Right atrium auricular region (tissue), 2 donors: Measurements from ENCODE around the gene IYD. TPM values are rescaled to one million over a fixed set of nuclear protein-coding genes. Genes with fewer than 3 reads are reported as not detected.

ENCODE experiments used
- DNase-seq: peaks from one replicate; pipeline ENCODE4 v3.0.0-alpha.2; 2019; ENCODE audit warnings: low spot score
- H3K27ac ChIP-seq, 2 donors: fragments of 200-600 bp; sonication (generic); 1 replicate in 1 of 2; 2 replicates in 1 of 2; pipeline ENCODE4 v1.5.1; 2016 to 2019
- H3K27me3 ChIP-seq, 2 donors: fragments of 200-600 bp; sonication (generic); one replicate each; pipeline versions ENCODE4 v1.5.1 to v1.6.0; 2017 to 2019
- H3K36me3 ChIP-seq: fragments of 200-600 bp; sonication (generic); one replicate; pipeline ENCODE4 v1.5.1; 2016
- H3K4me1 ChIP-seq, 2 donors: fragments of 200-600 bp; sonication (generic); one replicate each; pipeline versions ENCODE4 v1.5.1 to v1.6.0; 2017 to 2019
- H3K4me3 ChIP-seq, 2 donors: fragments of 200-600 bp; sonication (generic); 1 replicate in 1 of 2; 2 replicates in 1 of 2; pipeline ENCODE4 v1.5.1; 2017 to 2019; ENCODE audit warnings: mild to moderate bottlenecking in 1 of 2, moderate library complexity in 1 of 2
- H3K9me3 ChIP-seq, 2 donors: fragments of 200-600 bp; sonication (generic); one replicate each; pipeline ENCODE4 v1.5.1; 2019
- total RNA-seq, 2 donors: library from RNA; depleted of rRNA; stranded (reverse); fragments of >200 nt; gene quantifications; one replicate each; pipeline ENCODE4 v1.1.0, GENCODE V29; 2016
- TF ChIP-seq, protein P1 (sequence below), 2 donors: fragments of 200-600 bp; sonication (generic); IDR thresholded peaks; one replicate each; pipeline ENCODE4 v1.5.1; 2019; ENCODE audit warnings: antibody characterized with exemption in 2 of 2

IYD gene
- total RNA-seq, 2 donors from 2014 or later: not detected

DNA sequence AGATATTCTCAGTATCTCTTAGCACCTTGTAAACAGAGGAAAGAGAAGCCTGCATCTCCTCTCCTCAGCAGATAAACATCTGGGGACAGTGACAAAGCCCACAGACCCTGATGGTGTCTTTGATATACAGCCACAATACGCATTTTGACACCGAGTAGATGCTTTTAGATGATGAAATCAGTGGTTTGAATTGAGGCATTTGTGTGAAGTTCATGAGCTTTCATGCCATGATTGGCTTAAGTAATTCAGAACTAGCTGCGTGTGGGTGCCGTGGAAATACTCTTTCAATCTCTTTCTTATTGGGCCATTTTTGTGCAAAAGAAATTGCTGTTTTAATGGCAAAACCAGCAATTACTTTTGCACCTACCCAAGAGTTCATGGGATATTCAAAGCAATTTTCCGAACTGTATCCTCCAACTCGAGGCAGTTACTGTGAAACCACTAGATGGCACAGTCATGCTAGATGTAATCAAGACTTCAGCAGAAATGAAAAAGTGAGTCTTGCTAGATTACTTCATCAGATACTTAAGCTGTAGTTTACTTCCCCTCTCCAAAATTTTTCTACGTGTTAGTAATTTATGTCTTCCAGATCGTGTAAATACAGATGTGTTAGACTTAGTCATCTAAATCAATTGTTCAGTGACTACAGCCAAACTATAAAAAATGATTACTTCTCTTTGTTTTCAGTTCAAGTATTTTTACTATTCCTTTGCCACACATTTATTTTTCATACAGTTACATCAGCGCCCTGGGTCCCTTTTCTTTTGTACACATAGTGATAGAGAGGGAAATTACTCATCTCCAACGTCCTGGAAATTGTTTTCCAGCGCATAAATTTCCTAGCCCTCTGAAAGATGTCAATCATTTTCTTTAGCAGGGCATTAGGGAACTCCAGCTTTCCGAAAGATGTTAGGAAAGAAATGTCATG lies 49.4 kb downstream of the IYD start:
- Histone ChIP-seq H3K4me1 (no peaks in the 10 kb centered on the region), H3K4me3 (peak overlapping the region; percentile 31 to 44), H3K9me3 (no peaks in the 10 kb centered on the region), H3K27me3 (no peaks in the 10 kb centered on the region), H3K27ac (peak overlapping the region; percentile 70 to 71), H3K36me3 (no peaks in the 10 kb centered on the region)
- DNase-seq: no peak
- TF ChIP-seq, protein P1, sequence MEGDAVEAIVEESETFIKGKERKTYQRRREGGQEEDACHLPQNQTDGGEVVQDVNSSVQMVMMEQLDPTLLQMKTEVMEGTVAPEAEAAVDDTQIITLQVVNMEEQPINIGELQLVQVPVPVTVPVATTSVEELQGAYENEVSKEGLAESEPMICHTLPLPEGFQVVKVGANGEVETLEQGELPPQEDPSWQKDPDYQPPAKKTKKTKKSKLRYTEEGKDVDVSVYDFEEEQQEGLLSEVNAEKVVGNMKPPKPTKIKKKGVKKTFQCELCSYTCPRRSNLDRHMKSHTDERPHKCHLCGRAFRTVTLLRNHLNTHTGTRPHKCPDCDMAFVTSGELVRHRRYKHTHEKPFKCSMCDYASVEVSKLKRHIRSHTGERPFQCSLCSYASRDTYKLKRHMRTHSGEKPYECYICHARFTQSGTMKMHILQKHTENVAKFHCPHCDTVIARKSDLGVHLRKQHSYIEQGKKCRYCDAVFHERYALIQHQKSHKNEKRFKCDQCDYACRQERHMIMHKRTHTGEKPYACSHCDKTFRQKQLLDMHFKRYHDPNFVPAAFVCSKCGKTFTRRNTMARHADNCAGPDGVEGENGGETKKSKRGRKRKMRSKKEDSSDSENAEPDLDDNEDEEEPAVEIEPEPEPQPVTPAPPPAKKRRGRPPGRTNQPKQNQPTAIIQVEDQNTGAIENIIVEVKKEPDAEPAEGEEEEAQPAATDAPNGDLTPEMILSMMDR (IDR thresholded peaks at IDR 0.05): peak; percentile 60 to 81

DNA sequence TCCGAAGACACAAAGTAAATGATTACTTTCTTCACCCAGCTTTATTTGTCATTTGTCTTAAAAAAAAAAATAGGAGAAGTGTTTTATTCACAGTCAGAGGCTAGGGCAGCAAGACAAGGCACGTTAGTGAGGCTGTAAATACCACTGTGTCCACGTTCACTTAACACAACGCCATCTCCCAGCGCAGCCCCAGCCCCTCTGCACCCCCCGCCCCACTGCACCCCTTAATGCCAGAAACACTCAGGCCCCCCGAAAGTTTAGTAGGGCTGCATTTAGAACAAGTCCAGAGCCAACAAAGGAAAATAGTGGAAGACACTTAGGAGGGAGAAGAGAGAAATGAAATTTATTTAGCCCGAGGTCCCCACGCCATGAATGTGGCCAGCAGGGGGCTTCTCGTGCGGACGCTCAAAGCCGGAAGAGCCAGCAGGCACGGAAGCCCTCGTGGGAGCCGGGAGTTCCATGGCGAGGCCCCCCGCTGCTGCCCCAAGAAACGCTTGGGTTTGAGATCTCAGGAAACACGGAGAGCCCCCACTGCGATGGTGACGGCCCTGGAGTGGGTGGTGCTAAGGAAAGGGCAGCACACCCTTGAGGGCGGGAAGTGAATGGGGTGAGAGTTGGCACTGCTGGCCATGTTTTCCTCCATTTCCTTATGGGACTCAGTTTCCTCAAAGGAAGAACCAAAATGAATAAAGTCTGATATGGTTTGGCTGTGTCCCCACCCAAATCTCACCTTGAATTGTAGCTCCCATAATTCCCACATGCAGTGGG lies 50.2 kb downstream of the IYD start:
- H3K4me3 ChIP-seq: peak overlapping the region; percentile 31 to 44

DNA sequence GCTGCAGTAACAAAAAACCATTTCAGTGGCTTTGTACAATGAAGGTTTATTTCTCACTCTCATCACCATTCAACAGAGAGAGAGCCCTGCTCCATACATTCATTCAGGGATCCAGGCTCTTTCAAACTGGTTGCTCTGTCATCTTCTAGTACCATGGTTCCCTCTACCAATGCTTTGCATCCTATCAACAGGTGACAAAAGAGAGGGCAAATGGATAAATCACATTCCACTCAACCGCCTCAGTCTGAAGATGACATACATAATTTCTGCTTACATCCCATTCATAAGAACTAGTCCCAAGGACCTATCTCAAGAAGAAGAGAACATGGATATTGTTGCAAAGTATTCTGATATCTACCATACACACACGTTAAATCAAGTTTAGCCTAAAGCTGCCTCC lies 51.6 kb downstream of the IYD start:
- H3K27ac ChIP-seq: no peak overlapping the region

More for the DNA sequence above, 50.2 kb downstream of the IYD start:
- Histone ChIP-seq H3K9me3 (no peaks in the 10 kb centered on the region), H3K4me1 (no peaks in the 10 kb centered on the region), H3K36me3 (no peaks in the 10 kb centered on the region), H3K27ac (peak overlapping the region; percentile 70 to 71), H3K27me3 (no peaks in the 10 kb centered on the region)
- TF ChIP-seq, protein P1 (IDR thresholded peaks at IDR 0.05): peak; percentile 70 to 86
- DNase-seq: peak; percentile 76

DNA sequence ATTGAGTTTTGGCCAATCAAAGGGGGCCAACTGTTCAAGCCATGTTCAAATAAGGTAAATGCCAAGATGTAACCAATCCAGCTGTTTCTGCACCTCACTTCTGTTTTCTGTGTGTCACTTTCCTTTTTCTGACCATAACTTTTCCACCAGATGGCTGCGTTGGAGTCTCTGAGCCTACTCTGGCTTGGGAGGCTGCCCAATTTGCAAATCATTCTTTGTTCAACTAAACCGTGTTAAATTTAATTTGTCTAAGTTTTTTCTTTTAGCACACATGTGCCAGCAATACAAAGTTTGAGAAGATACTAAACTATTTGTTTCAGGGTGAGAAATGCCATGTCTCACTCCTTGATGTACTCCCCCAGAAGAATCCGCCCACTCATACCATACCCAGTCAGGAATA lies 52.1 kb downstream of the IYD start:
- Histone ChIP-seq H3K36me3 (no peaks in the 10 kb centered on the region), H3K27ac (no peak overlapping the region), H3K27me3 (no peaks in the 10 kb centered on the region), H3K4me1 (no peaks in the 10 kb centered on the region), H3K4me3 (no peak overlapping the region), H3K9me3 (no peaks in the 10 kb centered on the region)
- TF ChIP-seq, protein P1 (IDR thresholded peaks at IDR 0.05): no peak
- DNase-seq: no peak

More for the DNA sequence above, 51.6 kb downstream of the IYD start:
- DNase-seq: no peak
- Histone ChIP-seq H3K9me3 (no peaks in the 10 kb centered on the region), H3K36me3 (no peaks in the 10 kb centered on the region), H3K27me3 (no peaks in the 10 kb centered on the region), H3K4me3 (no peak overlapping the region), H3K4me1 (no peaks in the 10 kb centered on the region)
- TF ChIP-seq, protein P1 (IDR thresholded peaks at IDR 0.05): no peak

DNA sequence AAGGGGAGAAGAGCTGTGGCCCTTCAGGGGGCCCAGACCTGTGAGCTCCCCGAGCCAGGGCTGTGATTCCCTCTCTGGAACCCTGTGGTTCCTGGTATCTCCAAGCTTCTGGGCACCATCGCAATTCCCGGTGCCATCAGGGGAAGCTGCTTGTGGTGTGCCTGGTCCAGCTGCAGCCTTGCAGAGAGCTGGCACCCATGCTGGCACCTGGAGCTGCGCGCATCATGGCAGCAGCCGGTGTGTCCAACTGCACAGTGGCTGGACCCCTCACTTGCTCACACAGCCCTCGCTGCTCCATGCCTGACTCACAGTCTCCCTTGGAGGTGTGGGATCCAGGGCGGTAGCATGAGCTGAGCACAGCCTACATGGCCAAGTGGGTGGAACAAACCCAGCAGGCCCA lies 56.7 kb downstream of the IYD start:
- no peak overlapping the region for H3K4me3 ChIP-seq
- TF ChIP-seq, protein P1 (IDR thresholded peaks at IDR 0.05): no peak
- H3K36me3 ChIP-seq: no peaks in the 10 kb centered on the region
- H3K27ac ChIP-seq: no peak overlapping the region
- DNase-seq: no peak
- no peaks in the 10 kb centered on the region for H3K9me3 ChIP-seq
- no peaks in the 10 kb centered on the region for H3K27me3 ChIP-seq
- H3K4me1 ChIP-seq: no peaks in the 10 kb centered on the region
